Fibroblast of mammary gland (primary cell): Measurements from ENCODE around the gene CMTR1.
A peak's percentile ranks its signal among the peaks of the same experiment; 100 is the strongest.

Experiments used
- DNase-seq: peaks from one replicate; pipeline ENCODE4 v3.0.0-alpha.2; 2010; ENCODE audit warnings: low read depth
- H3K4me3 ChIP-seq: 2 replicates; pipeline ENCODE4 v1.5.1; 2011; ENCODE audit warnings: low read depth, mild to moderate bottlenecking, low read length, moderate library complexity; ENCODE audit not compliant: control insufficient read depth
- CTCF ChIP-seq: conservative IDR thresholded peaks from 2 replicates; pipeline ENCODE4 v1.5.1; 2011; ENCODE audit warnings: low read depth, low read length, inconsistent platforms; ENCODE audit not compliant: control insufficient read depth, insufficient read depth

Gene CMTR1

GRCh38 chr6:37417393-37417792, 15.6 kb upstream of the CMTR1 start:
- no peak for TF ChIP-seq CTCF
- no peak overlapping the region for H3K4me3 ChIP-seq
- no peak for DNase-seq

GRCh38 chr6:37418722-37419121, 14.3 kb upstream of the CMTR1 start:
- no peak for DNase-seq
- TF ChIP-seq CTCF: no peak
- H3K4me3 ChIP-seq: no peak overlapping the region

- no peak for TF ChIP-seq CTCF
- H3K4me3 ChIP-seq: no peak overlapping the region
- DNase-seq: no peak
Observed at GRCh38 chr6:37426058-37426944, 6.7 kb upstream of the CMTR1 start.

GRCh38 chr6:37426945-37427510, 6.0 kb upstream of the CMTR1 start:
- peak; percentile 37 for DNase-seq
- no peak for TF ChIP-seq CTCF
- H3K4me3 ChIP-seq: no peak overlapping the region

GRCh38 chr6:37429352-37429750, 3.7 kb upstream of the CMTR1 start:
- no peak for TF ChIP-seq CTCF
- DNase-seq: no peak
- H3K4me3 ChIP-seq: no peak overlapping the region

- TF ChIP-seq CTCF: no peak
- no peak for DNase-seq
Observed at GRCh38 chr6:37432590-37432915, 468 bp upstream of the CMTR1 start.

More at GRCh38 chr6:37432590-37432915, 468 bp upstream of the CMTR1 start:
- peak overlapping the region; percentile 61 for H3K4me3 ChIP-seq
